K562 (cell line): ENCODE results near the gene PRKG1. TPM values are rescaled to one million over a fixed set of nuclear protein-coding genes. Genes with fewer than 3 reads are reported as not detected.

Experiments
- MYNN ChIP-seq, 2 experiments: sonication (generic); formaldehyde crosslinking in 1 of 2; IDR thresholded peaks; 2 replicates each; pipeline versions ENCODE4 v1.5.0 to v1.6.1; 2016 to 2020; ENCODE audit warnings: antibody characterized with exemption in 1 of 2, missing genetic modification reagents in 1 of 2
- NR2C1 ChIP-seq, 2 experiments: fragments of 450-650 bp; IDR thresholded peaks; 2 replicates each; pipeline ENCODE4 v1.6.1; 2017; ENCODE audit warnings: mild to moderate bottlenecking in 2 of 2, antibody characterized with exemption in 1 of 2, inconsistent platforms in 1 of 2, missing compliant biosample characterization in 1 of 2, missing genetic modification characterization in 1 of 2
- NR4A1 ChIP-seq, 2 experiments: fragments of 250-450 bp in 1 of 2; fragments of 450-650 bp in 1 of 2; sonication (Bioruptor Pico) in 1 of 2; IDR thresholded peaks; 2 replicates each; pipeline versions ENCODE4 v1.4.0 to v1.6.1; 2016 to 2020; ENCODE audit warnings: mild to moderate bottlenecking in 2 of 2, missing compliant biosample characterization in 1 of 2, missing genetic modification characterization in 1 of 2, moderate library complexity in 1 of 2
- PHB2 ChIP-seq: fragments of 450-650 bp; IDR thresholded peaks from 2 replicates; pipeline ENCODE4 v1.6.1; 2017; ENCODE audit warnings: low read depth
- PHTF2 ChIP-seq: fragments of 250-450 bp; sonication (Bioruptor Pico); IDR thresholded peaks from 2 replicates; pipeline ENCODE4 v1.5.0; 2021; ENCODE audit warnings: mild to moderate bottlenecking
- POLR2H ChIP-seq: IDR thresholded peaks from 2 replicates; pipeline ENCODE4 v1.6.1; 2016; ENCODE audit warnings: missing genetic modification characterization, low read depth, mild to moderate bottlenecking, control low read depth, missing compliant biosample characterization, moderate library complexity
- PTBP1 ChIP-seq: fragments of 200-400 bp; formaldehyde crosslinking; IDR thresholded peaks from 2 replicates; pipeline ENCODE4 v1.6.1; 2017; ENCODE audit warnings: low read depth, low read length
- RBM25 ChIP-seq: fragments of 200-400 bp; formaldehyde crosslinking; IDR thresholded peaks from 2 replicates; pipeline ENCODE4 v1.6.1; 2018; ENCODE audit warnings: low read length, low read depth, moderate library complexity; ENCODE audit not compliant: severe bottlenecking
- THRAP3 ChIP-seq: fragments of 450-650 bp; IDR thresholded peaks from 2 replicates; pipeline ENCODE4 v1.6.1; 2016; ENCODE audit warnings: mild to moderate bottlenecking, inconsistent platforms, borderline replicate concordance
- ZNF274 ChIP-seq: IDR thresholded peaks from 2 replicates; pipeline ENCODE4 v1.6.1; 2011; ENCODE audit warnings: low read depth, mild to moderate bottlenecking, low read length, moderate library complexity, borderline replicate concordance
- ZNF695 ChIP-seq: fragments of 450-650 bp; formaldehyde crosslinking; IDR thresholded peaks from 2 replicates; pipeline ENCODE4 v1.4.0; 2020; ENCODE audit warnings: mild to moderate bottlenecking, moderate library complexity
- polyA plus RNA-seq, 8 experiments: library from polyadenylated mRNA; depleted of rRNA in 4 of 8; stranded (reverse) in 5 of 8; unstranded in 3 of 8; fragments of >200 nt; fragmentation: Nextera tagmentation in 2 of 8; fragmentation: Illumina TruSeq in 1 of 8; extraction: Ambion mirVana in 2 of 8; extraction: Trizol in 1 of 8; gene quantifications; 2 replicates each; pipeline versions ENCODE4 v1.2.1 to v1.2.3, GENCODE V29; 2011 to 2014; ENCODE audit warnings: inconsistent platforms in 1 of 8, missing spikeins in 1 of 8
- total RNA-seq, 7 experiments: library from RNA; depleted of rRNA in 6 of 7; stranded (reverse); fragments of >200 nt in 6 of 7; fragmentation: Illumina TruSeq in 2 of 7; extraction: Trizol in 2 of 7; gene quantifications; 2 replicates each; pipeline versions ENCODE4 v1.2.1 to v1.2.3, GENCODE V29; 2011 to 2021; ENCODE audit warnings: low replicate concordance in 1 of 7
- TF ChIP-seq, protein P1 (sequence below): fragments of 450-650 bp; IDR thresholded peaks from 2 replicates; pipeline ENCODE4 v1.6.1; 2016; ENCODE audit warnings: missing biosample characterization, missing genetic modification characterization
- TF ChIP-seq, protein P2 (sequence below), 2 experiments: fragments of 250-450 bp in 1 of 2; fragments of 450-650 bp in 1 of 2; sonication (Bioruptor Pico) in 1 of 2; IDR thresholded peaks; 2 replicates each; pipeline versions ENCODE4 v1.6.1 to v1.8.0; 2016 to 2021; ENCODE audit warnings: mild to moderate bottlenecking in 2 of 2, moderate library complexity in 2 of 2, missing compliant biosample characterization in 1 of 2, missing genetic modification characterization in 1 of 2
- TF ChIP-seq, protein P3 (sequence below): fragments of 250-450 bp; sonication (Bioruptor Pico); IDR thresholded peaks from 2 replicates; pipeline ENCODE4 v1.8.0; 2021; ENCODE audit warnings: mild to moderate bottlenecking, moderate library complexity

The PRKG1 gene
- total and polyA plus RNA-seq, 9 of the 15 experiments (the other 6 are each of a cell fraction or from before 2014, with no cell fraction given): 0.22 TPM; not detected in 8

DNA sequence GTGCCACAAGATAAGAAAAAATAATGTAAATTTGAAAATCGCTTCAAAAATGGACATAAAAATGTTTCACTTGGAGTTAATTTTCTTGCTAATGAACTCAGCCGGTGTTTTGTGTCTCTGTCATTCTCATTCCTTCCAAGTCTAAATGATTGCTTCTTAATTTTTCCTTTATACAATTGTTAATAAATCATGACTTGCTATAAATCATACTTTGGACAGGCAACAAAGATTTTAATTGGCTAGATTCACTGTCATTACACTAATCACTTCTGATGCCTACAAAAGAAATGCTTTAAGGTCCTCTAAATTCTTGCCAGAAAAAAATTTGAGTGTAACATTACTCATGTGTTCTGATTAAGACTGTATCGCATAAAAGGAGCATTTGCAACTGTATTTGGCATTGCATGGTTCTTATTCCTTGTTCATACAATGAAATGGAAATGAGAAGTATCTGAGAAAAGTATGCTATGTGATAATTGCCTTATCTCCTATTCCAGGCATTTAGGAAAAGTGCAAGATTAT lies 1000.3 kb downstream of the PRKG1 start (continued):
- TF ChIP-seq, protein P1, sequence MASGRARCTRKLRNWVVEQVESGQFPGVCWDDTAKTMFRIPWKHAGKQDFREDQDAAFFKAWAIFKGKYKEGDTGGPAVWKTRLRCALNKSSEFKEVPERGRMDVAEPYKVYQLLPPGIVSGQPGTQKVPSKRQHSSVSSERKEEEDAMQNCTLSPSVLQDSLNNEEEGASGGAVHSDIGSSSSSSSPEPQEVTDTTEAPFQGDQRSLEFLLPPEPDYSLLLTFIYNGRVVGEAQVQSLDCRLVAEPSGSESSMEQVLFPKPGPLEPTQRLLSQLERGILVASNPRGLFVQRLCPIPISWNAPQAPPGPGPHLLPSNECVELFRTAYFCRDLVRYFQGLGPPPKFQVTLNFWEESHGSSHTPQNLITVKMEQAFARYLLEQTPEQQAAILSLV (tag): no peak
- no peak for TF ChIP-seq POLR2H (tag)
- TF ChIP-seq, protein P2, sequence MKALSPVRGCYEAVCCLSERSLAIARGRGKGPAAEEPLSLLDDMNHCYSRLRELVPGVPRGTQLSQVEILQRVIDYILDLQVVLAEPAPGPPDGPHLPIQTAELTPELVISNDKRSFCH (CRISPR knock-in tag; IDR thresholded peaks at IDR 0.05): no peak
- TF ChIP-seq, protein P2 (tag; IDR thresholded peaks at IDR 0.05): no peak
- no peak for TF ChIP-seq ZNF695 (CRISPR knock-in tag)
- TF ChIP-seq THRAP3: no peak
- TF ChIP-seq MYNN (IDR thresholded peaks at IDR 0.05): no peak
- TF ChIP-seq MYNN (CRISPR knock-in tag; IDR thresholded peaks at IDR 0.05): no peak
- TF ChIP-seq, protein P3, sequence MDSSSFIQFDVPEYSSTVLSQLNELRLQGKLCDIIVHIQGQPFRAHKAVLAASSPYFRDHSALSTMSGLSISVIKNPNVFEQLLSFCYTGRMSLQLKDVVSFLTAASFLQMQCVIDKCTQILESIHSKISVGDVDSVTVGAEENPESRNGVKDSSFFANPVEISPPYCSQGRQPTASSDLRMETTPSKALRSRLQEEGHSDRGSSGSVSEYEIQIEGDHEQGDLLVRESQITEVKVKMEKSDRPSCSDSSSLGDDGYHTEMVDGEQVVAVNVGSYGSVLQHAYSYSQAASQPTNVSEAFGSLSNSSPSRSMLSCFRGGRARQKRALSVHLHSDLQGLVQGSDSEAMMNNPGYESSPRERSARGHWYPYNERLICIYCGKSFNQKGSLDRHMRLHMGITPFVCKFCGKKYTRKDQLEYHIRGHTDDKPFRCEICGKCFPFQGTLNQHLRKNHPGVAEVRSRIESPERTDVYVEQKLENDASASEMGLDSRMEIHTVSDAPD: no peak
- no peak for TF ChIP-seq NR4A1 (CRISPR knock-in tag; IDR thresholded peaks at IDR 0.05)
- TF ChIP-seq NR4A1 (tag; IDR thresholded peaks at IDR 0.05): no peak
- TF ChIP-seq PHB2: no peak
- TF ChIP-seq PTBP1: no peak
- no peak for TF ChIP-seq RBM25
- TF ChIP-seq PHTF2: no peak
- TF ChIP-seq ZNF274: no peak
- TF ChIP-seq NR2C1 (IDR thresholded peaks at IDR 0.05): no peak
- TF ChIP-seq NR2C1 (tag; IDR thresholded peaks at IDR 0.05): no peak
